DMS114 treated with DMSO at 0.1 percent for 48 hours (cell line): ENCODE measurements around the gene VGF.

ENCODE experiments used
- DNase-seq: peaks from one replicate; lab custom pipeline; 2025; ENCODE audit not compliant: unreplicated experiment; lab: John Stamatoyannopoulos, UW

VGF gene

DNA sequence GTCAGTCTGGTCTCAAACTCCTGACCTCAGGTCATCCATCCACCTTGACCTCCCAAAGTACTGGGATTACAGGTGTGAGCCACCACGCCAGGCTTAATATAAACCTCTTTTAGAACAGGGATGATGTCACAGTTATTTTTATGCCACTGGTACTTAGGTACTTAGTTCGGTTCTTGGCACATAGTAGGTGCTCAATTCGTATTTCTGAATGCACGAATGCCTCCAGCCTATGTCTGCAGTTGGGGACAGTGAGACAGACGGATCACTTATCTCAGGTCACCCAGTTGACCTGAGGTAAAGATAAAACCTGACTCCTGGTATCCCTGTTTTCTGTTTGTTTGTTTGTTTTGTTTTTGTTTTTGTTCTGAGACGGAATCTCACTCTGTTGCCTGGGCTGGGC lies 20.8 kb upstream of the VGF start:
- no peak for DNase-seq

- no peak for DNase-seq
Observed at GRCh38 chr7:101185258-101185839, 20.0 kb upstream of the VGF start.

GRCh38 chr7:101180130-101180755 lies 14.9 kb upstream of the VGF start, which contains the start of gene NAT16:
Gene NAT16, minus strand, starts transcription at chr7:101180293. Its CDS starts 5,486 bp downstream, at chr7:101174807.
- no peak for DNase-seq

DNA sequence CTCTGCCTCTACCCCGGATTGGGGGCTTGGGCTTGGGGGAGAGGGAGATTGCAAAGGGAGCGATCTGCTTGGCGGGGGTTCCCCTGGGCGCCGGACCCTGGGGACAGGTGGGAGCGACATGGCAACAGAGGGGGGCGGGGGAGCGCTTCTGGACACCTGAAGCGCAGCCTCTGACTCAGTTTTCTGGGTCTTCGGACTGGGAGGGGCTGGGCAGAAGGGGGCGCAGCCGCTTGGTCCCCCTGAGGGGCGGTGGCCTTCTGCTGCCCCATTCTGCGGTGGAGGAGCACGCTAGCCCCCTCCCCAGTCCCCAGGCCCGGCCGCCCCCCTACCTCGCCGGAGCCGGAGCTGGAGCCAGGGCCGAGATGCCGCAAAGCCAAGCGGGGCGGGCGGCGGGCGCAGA lies 14.3 kb upstream of the VGF start:
- DNase-seq = no peak

DNA sequence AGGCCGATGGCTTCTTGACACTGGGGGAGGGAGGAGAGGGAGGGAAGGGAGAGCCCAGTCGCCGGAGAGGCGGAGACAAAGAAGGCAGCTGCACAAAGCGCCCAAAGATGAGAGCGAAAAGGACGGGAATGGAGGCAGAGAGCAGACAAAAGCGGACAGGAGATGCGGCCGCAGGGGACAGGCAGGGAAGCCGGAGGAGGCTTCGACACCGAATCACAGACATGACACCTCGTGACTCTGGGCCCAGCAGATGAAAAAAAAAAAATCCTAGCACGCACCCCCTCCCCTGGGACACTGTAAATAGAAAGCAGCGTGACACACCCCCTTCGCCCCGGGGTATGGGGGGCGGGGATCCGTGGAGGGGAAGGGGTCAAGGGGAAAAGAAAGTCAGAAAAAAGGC lies 13.7 kb upstream of the VGF start:
- DNase-seq = no peak

- no peak for DNase-seq
Observed at GRCh38 chr7:101177644-101178043, 12.3 kb upstream of the VGF start.

DNA sequence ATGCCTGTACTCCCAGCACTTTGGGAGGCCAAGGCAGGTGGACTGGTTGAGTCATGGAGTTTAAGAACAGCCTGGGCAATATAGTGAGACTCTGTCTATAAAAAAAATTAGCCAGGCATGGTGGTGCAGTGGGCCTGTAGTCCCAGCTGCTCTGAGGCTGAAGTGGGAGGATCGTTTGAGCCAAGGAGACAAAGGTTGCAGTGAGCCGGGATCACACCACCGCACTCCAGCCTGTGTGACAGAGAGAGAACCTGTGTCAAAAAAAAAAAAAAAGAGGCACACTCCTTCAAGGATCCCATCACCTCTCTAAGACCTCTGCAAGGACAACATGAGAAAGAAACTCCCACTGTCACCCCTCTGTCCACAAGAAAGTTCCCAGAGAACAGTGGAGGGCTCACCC lies 10.3 kb upstream of the VGF start:
- DNase-seq = no peak

DNA sequence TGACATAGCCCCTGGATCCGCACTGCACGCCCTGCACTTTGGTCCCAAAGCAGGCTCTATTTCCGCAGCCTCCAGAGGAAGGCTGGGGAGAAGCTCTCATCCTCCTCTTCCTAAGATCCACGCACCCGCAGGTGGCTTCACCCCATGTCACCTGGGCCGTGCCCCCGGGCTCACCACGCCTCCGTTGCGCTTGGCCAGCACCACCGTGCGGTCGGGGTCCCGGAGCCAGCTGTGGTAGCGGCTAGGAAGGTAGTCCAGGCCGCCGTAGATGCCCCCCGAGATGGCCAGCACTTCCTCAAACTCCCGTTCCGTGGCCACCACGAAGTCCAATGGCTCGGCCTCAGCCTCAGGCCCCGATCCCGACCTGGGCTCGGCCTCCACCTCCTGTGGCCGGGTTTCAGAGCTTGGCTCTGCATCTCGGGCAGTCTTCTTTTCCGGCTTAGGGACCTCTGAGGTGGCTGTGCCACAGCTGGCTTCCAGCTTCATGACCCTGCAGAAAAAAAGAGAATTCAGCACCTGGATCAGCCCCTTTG lies 9.0 kb upstream of the VGF start:
- no peak for DNase-seq

GRCh38 chr7:101173752-101174244 lies 8.4 kb upstream of the VGF start:
- DNase-seq = no peak

DNA sequence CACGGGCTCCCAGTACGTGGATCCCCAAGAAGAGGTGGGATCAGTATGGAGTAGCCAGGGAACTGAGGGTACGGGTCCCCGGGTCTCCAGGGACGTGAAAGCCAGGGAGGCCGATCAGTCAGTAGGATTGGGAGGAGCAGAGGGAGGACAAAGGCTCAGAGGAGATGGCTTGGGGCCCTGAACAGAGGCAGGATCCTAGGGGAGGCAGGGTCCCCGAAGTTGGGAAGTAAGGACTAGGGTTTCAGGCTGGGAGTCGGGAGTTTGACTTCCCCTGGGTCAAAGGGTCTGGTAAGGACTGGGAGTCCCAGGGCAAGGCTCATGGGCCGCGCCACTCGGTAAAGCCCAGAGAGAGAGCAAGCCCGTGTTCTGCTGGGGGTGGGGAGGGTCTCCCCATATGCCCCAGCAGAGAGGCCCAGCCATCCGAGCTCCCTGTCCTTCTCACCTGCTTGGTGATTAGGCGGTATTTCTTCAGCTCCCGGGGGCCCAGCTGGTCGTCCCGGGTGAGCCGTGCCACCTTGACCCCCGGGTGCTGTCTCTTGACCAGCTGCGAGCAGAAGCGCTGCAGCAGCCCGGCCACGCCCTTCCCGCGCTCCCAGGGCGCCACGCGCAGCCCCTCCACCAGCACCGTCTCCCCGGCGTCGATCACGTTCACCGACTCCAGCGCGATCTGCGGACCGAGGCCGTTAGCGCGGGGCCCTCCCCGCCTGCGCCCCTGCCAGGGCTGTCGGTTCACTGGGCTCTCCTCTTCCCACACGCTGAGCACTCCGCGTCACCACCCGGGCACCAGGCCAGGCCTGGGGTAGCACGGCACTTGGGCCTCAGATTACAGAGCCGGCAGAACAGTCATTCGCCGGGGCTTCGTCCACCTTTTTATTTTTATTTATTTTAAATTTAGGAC lies 7.7 kb upstream of the VGF start:
- no peak for DNase-seq

GRCh38 chr7:101172005-101172853 lies 6.9 kb upstream of the VGF start:
- no peak for DNase-seq

DNA sequence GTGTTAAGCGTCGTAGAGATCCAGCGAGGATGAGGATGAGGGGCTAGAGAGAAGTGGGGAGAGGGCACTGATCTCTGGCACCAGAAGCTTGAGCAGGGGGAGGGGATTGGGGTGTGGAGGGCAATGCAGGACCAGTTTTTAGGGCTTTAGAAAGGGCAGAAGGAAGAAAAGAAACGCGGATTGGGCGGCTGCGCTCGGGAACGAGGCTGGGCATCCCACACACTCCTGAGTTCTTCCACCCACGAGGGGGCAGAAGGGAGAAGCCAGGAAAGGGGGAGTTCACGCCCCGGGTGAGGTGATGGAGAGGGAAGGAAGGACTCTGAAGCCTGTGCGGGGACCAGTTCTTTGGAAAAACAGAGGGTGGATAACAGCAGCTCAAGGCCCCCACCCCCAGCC lies 6.1 kb upstream of the VGF start:
- DNase-seq = no peak

DNA sequence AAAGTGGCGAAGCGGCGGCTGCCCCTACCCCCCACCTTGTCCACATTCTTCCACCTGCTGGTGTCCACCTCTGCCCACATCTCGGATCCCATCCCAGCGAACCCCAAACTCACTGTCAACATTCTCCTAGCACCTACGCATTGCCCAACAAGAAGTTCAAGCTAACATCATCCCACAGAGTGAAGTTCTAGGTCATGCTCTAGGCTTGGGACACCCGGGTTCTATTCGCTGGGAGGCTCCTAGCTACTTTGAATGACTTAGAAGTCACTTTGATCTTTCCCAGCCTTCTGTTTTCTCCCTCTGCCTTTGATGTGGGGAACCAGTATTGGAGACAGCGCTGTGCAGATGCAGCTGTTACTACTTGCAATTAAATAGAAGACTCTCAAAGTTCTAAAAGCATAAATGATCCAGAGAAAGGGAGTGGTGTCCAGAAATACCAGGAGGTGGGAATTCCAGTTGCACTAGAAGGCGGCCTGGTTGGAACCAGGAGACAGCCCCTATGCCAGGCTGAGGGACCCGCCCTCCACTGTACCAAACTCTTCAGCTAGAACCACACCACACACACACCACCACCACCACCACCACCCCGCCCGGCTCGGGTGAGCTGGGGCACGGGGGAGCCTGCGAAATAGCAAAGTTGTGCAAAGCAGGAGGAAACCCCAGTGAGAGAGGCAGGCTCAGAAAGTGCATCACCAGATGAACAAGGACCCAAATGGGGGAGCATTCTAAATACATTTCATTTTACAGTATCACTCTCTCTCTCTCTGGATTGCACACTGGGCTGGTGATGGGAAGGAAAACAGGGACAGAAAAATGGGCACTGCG lies 5.5 kb upstream of the VGF start:
- no peak for DNase-seq

DNA sequence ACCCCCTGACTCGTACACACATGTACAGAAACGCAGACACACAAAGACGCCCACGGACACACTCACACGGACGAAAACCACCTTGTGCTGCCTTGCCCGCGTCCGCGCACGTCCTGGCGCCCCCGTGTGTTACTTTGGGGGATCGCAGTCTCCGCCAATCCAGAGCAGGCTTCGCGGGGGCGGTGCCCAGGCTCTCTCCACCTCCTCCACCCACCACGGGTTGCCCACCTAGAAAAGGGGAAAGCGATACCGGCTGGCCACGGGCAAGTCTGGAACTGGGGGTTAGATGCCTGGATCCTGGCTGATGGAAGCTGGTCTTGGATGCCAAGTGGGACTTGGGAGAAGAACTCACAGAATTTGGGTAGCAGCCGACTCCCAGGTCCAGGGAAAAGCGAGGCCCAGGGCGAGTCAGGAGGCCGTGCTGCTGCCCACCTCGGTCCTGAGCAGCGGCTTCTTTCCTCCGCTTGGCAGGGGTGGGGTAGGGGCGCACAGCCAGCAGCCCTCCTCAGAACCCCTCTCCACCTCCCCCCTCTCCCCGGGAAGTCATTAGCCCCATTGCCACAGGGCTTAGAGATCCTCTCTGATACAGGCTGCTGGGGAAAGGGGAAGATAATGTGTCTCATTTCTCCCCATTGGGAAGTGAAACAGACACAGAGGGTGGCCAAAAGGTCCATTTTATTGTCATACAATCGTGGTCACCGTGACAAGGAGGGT lies 4.6 kb upstream of the VGF start:
- peak; percentile 58 for DNase-seq

DNA sequence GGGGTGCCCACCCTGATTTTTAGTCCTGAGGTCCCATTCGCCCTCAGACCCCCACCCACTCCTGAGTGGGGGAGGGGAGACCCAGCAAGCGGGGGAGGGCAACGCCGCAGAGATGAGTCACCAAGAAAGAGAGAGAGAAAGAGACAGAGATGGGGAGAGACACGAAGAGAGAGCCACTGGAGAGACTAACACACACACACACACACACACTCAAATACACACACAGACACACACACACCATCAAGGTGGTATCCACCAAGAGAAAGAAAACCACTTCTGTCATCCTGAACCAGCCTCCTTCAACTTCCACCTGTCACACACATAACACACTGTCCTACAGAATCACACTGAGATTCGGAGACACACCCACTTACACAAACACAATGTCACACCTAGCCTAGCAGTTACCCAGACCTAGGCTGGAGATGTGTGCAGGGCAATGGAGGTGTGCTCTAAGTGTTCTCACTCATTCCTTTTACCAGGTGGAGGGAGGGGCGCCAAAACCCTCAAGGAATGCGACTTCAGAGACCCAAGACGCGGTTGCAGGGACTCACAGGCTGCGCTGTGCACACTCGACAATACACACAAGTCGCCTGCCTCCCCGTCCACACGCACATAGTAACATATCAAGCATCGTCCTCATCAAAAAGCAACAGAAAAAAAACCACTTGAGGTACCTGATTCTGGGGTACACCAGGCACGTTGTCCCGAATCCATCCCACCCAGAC lies 3.9 kb upstream of the VGF start:
- DNase-seq = no peak

GRCh38 chr7:101168412-101169049 lies 3.2 kb upstream of the VGF start:
- no peak for DNase-seq

GRCh38 chr7:101167645-101168411 lies 2.5 kb upstream of the VGF start:
- DNase-seq = no peak
